Measurements from ENCODE around the gene MIDN.

MIDN gene

DNA sequence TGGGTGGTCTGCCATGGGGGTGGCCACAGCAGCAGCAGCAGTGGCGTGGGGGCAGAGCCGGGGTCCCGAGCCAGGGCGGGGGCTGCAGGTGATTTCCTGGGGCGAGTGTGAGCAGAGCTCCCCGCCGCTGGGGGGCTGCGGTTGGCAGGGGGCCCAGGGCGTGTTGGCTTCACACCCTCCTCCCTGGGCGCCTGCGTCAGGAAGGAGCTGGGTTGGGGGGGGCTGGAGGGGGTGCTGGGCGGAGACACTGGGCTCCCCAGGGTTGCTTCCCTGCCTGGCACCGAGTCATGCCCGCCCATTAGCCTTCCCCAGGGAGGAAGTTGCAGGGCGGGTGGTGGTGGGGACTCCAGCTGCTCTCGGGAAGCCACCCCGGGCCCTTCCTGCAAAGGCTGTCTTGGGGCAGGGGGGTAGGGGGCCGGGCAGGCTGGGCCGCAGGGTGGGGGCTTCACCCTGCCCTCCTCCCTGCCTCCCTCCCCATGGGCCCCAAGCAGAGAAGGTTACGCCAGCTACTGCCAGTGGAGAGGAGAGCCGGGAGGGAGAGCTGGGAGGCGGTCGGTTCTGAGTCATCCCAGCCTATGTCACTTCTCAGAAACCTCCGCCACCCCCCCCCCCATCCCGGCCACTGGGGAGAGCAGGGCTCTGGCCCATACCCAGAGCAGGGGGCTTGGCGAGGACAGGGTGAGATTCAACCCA, 4.6 kb downstream of the MIDN start:
- Histone ChIP-seq H3K9ac (ENCODE audit: low read depth, low read length) (peak overlapping the region; percentile 90; the same call in 1 of the 2 replicates), H3K4me1 (ENCODE audit: insufficient read depth, low read length) (peaks cover 4% of the 10 kb centered on the region; the same call in 1 of the 2 replicates), H3K9me3 (ENCODE audit: control insufficient read depth, insufficient read depth, low read length) (no peaks in the 10 kb centered on the region)

DNA sequence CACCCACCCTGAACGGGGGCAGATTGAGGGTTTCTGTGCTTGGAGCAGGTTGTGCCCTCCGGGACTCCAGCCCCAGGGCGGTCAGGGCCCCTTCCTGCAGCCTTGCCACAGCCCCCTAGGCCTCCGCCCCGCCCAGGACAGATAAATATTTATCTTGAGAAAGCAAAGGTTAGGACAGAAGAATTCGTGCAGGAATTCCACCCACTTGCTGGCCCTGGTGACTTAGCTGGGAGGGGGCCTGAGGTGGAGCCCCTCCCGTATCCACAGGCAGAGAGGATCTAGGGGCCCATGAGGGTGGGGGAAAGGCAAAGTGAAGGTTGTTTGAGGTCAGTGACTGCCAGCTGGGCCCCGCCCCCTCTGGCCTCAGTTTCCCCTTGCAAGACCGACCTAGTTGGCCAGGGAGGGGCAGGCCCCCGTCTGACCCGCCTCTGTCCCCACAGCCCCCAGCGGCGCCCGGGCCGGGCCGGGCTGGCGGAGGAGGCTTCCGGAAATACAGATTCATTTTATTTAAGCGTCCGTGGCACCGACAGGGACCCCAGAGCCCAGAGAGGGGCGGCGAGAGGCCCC, 5.2 kb downstream of the MIDN start:
- Histone ChIP-seq H3K9me3 (ENCODE audit: control insufficient read depth, insufficient read depth, low read length) (no peaks in the 10 kb centered on the region), H3K4me1 (ENCODE audit: insufficient read depth, low read length) (peaks cover 4% of the 10 kb centered on the region; the same call in 1 of the 2 replicates), H3K9ac (ENCODE audit: low read depth, low read length) (no peak overlapping the region; the same call in 1 of the 2 replicates), H3K36me3 (ENCODE audit: insufficient read depth, low read length) (peaks cover 31% of the 10 kb centered on the region)

More for the DNA sequence above, 4.6 kb downstream of the MIDN start:
- H3K36me3 ChIP-seq (ENCODE audit: insufficient read depth, low read length) = peaks cover 31% of the 10 kb centered on the region

DNA sequence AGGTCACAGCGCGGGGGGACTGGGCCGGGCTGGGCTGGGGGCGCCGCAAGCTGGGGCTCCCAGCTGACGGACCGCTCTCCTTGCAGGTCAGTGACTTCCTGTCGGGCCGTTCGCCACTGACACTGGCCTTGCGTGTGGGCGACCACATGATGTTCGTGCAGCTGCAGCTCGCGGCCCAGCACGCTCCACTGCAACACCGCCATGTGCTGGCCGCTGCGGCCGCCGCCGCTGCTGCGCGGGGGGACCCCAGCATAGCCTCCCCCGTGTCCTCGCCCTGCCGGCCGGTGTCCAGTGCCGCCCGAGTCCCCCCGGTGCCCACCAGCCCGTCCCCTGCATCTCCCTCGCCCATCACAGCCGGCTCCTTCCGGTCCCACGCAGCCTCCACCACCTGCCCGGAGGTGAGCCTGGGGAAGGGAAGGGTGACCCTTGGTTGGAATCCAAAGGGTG, 5.7 kb downstream of the MIDN start:
- Histone ChIP-seq H3K36me3 (ENCODE audit: insufficient read depth, low read length) (peaks cover 31% of the 10 kb centered on the region), H3K9ac (ENCODE audit: low read depth, low read length) (no peak overlapping the region), H3K9me3 (ENCODE audit: control insufficient read depth, insufficient read depth, low read length) (no peaks in the 10 kb centered on the region), H3K4me1 (ENCODE audit: insufficient read depth, low read length) (peaks cover 4% of the 10 kb centered on the region; the same call in 1 of the 2 replicates)

DNA sequence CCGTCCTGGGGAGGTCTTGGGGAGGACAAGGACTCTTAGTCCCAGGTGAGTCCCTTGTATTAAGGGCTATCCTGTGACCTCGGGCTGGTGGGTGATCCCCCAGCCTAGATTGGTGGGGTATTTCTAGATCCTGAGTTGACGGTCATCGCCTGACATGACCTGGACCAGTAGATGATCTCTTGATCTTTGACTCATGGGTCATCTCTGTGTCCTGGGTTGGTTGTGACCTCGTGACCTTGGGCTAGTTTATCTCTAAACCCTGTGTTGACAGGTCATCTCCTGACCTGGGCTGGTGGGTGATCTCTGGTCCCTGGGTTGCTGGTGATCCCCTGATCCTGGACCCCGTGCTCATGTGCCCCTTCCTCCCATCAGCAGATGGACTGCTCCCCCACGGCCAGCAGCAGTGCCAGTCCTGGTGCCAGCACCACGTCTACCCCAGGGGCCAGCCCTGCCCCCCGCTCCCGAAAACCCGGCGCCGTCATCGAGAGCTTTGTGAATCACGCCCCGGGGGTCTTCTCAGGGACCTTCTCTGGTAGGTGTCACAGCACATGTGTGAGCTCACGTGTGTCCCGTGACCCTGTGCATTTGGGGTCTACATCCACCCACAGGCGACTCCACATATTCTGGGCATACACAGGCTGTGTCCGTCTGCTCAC, 6.3 kb downstream of the MIDN start:
- Histone ChIP-seq H3K4me1 (ENCODE audit: insufficient read depth, low read length) (peaks cover 7% of the 10 kb centered on the region; the same call in 1 of the 2 replicates), H3K9ac (ENCODE audit: low read depth, low read length) (no peak overlapping the region), H3K9me3 (ENCODE audit: control insufficient read depth, insufficient read depth, low read length) (no peaks in the 10 kb centered on the region), H3K36me3 (ENCODE audit: insufficient read depth, low read length) (peaks cover 31% of the 10 kb centered on the region)

DNA sequence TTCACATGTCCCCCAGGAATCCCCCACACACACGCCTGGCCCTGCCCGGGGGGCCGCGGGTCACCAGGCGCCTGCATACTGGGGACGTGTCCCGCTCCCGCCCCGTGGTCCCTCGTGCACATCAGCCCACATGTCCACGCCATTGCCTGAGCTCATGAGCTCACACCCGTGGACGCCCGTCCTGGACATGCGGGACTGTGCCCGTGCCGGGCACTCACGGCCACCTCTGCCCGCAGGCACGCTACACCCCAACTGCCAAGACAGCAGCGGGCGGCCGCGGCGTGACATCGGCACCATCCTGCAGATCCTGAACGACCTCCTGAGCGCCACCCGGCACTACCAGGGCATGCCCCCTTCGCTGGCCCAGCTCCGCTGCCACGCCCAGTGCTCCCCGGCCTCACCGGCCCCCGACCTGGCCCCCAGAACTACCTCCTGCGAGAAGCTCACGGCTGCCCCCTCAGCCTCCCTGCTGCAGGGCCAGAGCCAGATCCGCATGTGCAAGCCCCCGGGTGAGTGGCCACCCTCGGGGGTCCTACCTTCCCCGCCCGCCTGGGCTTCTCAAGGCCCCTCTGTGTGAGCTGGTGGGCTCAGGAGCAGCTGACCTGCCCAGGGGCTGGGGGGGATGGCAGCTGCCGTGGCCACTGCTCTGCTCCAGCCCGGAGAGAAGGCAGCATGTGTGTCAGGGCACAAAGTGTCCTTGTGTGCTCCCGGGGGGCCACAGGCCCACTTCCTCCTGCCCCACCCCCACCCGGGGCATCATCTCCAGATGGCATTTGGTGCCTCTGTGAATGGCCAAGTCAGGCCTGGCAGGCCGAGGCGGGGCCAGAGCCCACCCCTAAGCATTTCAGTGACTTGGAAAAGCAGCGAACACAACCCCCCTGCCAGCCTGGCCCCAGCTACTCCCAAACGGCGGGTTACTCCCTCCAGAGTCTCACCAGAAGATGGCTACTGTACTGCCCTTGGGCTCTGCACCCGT, 7.1 kb downstream of the MIDN start:
- H3K4me1 ChIP-seq (ENCODE audit: insufficient read depth, low read length) = peaks cover 12% of the 10 kb centered on the region; the same call in 1 of the 2 replicates
- H3K9me3 ChIP-seq (ENCODE audit: control insufficient read depth, insufficient read depth, low read length) = no peaks in the 10 kb centered on the region
- peaks cover 31% of the 10 kb centered on the region for H3K36me3 ChIP-seq (ENCODE audit: insufficient read depth, low read length)
- H3K9ac ChIP-seq (ENCODE audit: low read depth, low read length) = no peak overlapping the region

DNA sequence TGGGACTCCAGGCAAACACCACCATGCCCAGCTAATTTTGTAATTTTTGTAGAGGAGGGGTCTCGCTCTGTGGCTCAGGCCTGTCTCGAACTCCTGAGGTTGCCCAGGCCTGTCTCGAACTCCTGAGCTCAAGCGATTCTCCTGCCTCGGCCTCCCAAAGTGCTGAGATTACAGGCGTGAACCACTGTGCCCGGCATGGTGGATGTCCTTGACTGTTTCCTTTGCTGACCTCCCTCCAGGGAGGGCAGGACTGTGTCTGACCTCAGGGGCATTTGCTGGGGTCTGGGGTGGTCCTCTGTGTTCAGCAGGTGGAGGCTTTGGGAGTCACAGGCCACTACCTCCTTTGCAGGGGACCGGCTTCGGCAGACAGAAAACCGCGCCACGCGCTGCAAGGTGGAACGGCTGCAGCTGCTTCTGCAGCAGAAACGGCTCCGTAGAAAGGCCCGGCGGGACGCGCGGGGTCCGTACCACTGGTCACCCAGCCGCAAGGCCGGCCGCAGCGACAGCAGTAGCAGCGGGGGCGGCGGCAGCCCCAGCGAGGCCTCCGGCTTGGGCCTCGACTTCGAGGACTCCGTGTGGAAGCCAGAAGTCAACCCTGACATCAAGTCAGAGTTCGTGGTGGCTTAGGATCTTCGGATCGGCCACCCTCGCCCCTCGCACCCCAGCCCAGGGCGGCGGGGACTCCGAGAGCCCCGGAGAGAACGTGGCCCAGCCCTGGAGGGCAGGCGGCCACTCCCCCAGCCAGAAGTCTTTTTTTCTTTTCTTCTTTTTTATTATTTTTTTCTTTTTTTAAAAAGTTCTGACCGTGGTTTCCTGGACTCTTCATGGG, 8.5 kb downstream of the MIDN start:
- Histone ChIP-seq H3K4me1 (ENCODE audit: insufficient read depth, low read length) (peaks cover 12% of the 10 kb centered on the region; the same call in 1 of the 2 replicates), H3K36me3 (ENCODE audit: insufficient read depth, low read length) (peaks cover 27% of the 10 kb centered on the region), H3K9ac (ENCODE audit: low read depth, low read length) (no peak overlapping the region), H3K9me3 (ENCODE audit: control insufficient read depth, insufficient read depth, low read length) (no peaks in the 10 kb centered on the region)

DNA sequence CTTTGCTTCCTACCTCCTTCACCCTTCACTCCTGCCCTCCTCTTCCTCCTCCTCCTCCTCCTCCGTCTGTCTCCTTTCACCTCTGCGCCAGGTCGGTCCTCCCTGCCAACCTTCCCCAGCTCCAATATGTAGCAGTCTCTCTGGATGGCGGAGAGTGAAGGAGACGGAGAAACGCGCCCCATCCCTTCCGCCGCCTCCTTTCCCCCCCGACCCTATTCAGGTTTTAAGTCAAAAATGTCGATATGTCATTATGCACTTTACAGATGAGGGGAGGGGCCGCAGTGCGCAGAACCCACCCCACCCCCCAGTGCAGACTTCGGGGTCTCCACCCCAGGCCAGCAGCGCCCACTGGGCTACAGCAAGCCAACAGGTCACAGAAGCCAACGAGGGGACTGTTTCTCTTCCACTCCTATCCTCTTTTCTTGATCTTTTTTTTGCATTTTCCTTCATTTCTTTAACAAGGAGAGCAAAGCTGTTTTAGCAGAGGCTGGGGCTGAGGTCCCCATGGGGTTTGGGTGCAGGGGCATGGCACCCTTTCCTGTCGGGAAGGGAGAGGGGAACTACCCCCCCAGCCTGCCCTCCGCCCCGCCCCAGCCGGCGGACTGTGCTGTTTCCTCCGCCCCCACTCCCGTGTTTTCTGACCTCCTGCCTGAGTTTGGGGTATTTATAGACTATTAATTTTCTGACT, 9.2 kb downstream of the MIDN start:
- H3K4me1 ChIP-seq (ENCODE audit: insufficient read depth, low read length) = peaks cover 12% of the 10 kb centered on the region; the same call in 1 of the 2 replicates
- H3K9ac ChIP-seq (ENCODE audit: low read depth, low read length) = no peak overlapping the region
- peaks cover 26% of the 10 kb centered on the region for H3K36me3 ChIP-seq (ENCODE audit: insufficient read depth, low read length)
- no peaks in the 10 kb centered on the region for H3K9me3 ChIP-seq (ENCODE audit: control insufficient read depth, insufficient read depth, low read length)

DNA sequence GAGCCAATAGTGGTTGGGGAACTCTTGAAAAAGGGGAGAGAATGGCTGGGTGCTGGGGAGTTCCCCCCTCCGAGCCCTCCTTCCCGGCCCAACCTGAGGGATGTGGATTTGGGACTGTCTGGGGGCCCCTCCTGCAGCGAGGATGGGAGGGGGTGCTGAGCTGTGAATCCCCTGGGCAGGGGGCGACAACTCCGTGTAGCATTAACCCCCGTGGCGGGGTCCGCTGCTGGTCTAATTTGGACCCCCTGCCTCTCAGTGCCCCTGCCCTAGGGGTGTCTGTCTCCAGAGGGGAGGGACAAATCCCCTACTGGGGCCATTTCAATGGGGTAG, 9.7 kb downstream of the MIDN start:
- H3K9ac ChIP-seq (ENCODE audit: low read depth, low read length) = no peak overlapping the region
- no peaks in the 10 kb centered on the region for H3K9me3 ChIP-seq (ENCODE audit: control insufficient read depth, insufficient read depth, low read length)
- H3K36me3 ChIP-seq (ENCODE audit: insufficient read depth, low read length) = peaks cover 26% of the 10 kb centered on the region
- H3K4me1 ChIP-seq (ENCODE audit: insufficient read depth, low read length) = peaks cover 15% of the 10 kb centered on the region; the same call in 1 of the 2 replicates

DNA sequence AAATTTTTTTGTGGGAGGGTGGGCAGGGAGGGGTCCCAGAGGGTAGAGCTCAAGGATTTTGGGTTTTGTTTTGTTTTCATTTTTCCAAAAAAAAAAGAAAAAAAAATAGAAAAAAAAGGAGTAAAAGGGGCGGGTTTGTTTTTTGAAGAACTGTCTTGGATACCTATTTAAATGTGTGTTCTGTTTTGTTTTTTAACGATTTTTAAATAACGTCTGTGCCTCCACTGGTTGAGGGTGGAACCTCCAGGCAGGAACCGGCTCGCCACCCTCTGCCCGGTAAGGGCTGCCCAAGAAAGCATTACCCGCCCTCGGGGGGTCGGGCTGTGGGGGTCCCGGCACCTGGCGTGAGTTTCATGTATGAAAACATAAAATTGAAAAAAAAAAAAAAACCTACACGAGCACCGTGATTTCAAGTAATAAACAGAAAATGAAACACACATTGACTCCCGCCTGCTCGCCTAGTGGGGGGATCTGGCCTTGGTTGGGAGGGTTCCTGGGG, 10.4 kb downstream of the MIDN start:
- Histone ChIP-seq H3K9me3 (ENCODE audit: control insufficient read depth, insufficient read depth, low read length) (no peaks in the 10 kb centered on the region), H3K36me3 (ENCODE audit: insufficient read depth, low read length) (peaks cover 21% of the 10 kb centered on the region), H3K4me1 (ENCODE audit: insufficient read depth, low read length) (peaks cover 14% of the 10 kb centered on the region; the same call in 1 of the 2 replicates), H3K9ac (ENCODE audit: low read depth, low read length) (0 out of 2 replicates have a peak overlapping the region, but pooled peaks have one; percentile 41)

DNA sequence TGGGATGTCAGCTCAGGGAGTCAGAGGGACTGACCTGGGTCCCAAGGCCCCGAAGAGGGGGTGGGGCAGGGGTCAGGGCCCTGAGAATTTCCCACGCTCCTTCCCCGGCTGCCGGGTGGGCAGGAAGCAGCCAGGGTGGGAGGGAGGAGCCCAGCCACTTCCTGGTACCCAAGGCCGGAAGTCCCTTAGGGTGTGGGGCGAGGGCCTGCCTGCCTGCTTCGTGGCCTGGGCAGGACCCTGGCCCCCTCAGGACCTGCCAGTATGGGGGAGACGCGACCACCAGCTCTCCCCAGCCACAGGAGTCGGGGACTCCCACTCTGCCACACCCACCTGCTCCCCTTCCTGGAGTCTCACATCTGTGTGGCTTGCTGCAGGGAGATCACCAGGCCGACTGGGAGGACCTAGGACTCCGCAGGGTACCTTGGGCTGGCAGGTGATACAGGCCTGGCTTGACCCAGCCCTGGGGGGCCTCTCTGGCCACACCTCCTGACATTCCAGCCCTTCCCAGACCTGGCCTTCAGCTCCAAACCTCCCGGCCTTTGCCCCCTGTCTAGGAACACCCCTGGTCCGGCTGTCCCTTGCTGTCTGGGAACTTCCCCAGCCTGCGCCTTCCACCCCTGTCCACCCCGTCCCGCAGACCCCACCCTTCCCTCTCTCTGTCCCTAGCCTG, 11.0 kb downstream of the MIDN start:
- H3K9me3 ChIP-seq (ENCODE audit: control insufficient read depth, insufficient read depth, low read length) = no peaks in the 10 kb centered on the region
- peaks cover 14% of the 10 kb centered on the region; the same call in 1 of the 2 replicates for H3K4me1 ChIP-seq (ENCODE audit: insufficient read depth, low read length)
- peak overlapping the region; percentile 41 for H3K9ac ChIP-seq (ENCODE audit: low read depth, low read length)
- peaks cover 16% of the 10 kb centered on the region for H3K36me3 ChIP-seq (ENCODE audit: insufficient read depth, low read length)

DNA sequence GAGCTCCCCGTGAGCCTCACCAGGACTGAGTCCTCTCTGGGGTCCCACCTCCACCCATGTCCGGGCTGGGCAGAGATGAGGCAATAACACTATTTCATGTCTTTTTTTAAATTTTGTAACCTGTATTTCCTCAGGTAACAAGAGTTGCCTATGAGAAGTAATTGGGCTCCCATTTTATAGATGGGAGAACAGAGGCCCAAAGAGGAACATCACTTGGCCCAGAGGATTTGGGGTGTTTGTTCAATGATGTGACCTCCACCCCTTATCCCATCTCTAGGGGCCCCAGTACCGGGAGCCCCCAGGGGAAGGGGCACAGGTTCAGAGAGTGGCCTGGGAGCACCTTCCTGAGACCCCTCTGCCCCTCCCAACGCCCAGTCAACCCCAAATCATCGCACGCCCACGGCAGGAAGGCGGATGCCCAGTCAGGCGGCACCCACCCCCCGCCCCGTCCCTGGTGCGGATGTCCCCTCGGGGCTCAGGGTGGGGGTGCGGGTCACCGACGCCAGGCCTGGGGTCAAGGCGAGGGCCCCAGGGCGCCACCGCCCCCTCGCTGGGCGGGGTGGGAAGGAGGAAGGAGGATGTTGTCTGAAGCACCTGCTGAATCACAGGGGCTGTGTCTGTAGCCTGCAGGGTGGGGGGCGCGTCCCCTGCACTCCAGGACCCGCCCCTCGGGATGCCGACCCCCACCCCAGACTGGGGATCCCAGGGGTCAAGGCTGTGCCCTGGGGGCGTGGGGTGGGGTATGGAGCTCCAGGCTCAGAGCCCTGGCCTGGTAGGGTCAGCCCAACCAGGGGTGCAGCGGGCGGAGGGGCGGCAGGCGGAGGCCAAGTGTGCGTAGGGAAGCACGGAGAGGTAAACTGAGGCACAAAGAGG, 11.7 kb downstream of the MIDN start:
- Histone ChIP-seq H3K9ac (ENCODE audit: low read depth, low read length) (peak overlapping the region; percentile 41), H3K9me3 (ENCODE audit: control insufficient read depth, insufficient read depth, low read length) (no peaks in the 10 kb centered on the region), H3K36me3 (ENCODE audit: insufficient read depth, low read length) (peaks cover 8% of the 10 kb centered on the region), H3K4me1 (ENCODE audit: insufficient read depth, low read length) (peaks cover 20% of the 10 kb centered on the region)
